ENCODE measurements around the gene DPP6. TPM values are rescaled to one million over a fixed set of nuclear protein-coding genes. Genes with fewer than 3 reads are reported as not detected.

The DPP6 gene
- polyA plus RNA-seq, 1 of the 3 experiments (the other 2 are of a cell fraction): not detected

DNA sequence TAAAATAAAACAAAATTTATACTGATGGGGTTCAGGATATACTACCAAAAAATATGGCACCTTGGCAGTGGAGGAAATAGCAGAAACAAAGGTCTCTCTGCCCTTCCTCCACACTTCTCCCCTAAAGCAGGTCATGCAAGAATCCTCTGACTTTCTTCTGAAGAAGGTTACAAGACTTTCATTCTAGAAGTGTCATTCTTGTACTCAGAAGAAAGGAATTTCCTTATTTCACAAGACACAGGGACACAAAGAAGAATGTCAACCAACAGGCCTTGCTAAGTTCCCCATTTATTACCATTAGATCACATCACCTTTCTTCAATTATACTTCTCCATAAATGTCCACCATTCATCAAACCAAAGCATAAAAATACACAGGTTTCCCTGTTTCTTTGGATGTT lies 480.6 kb downstream of the DPP6 start:
- Histone ChIP-seq H2AFZ (ENCODE audit: low read depth) (no peak overlapping the region), H3K4me2 (no peak overlapping the region), H3K4me1 (ENCODE audit: control insufficient read depth in 1 of 2, insufficient read depth in 2 of 2, low read depth in 1 of 2, low read length in 1 of 2) (no peaks in the 10 kb centered on the region), H3K36me3 (replicated peaks in 1 of 2; ENCODE audit: control insufficient read depth in 1 of 2, insufficient read depth in 2 of 2, low read length in 1 of 2) (peaks cover 0 to 6% of the 10 kb centered on the region in 2 experiments), H3K79me2 (ENCODE audit: insufficient read depth) (no peaks in the 10 kb centered on the region), H3K9me3 (peaks cover 26% of the 10 kb centered on the region), H3K9me2 (peaks cover 9% of the 10 kb centered on the region), H3K9ac (no peak overlapping the region), H3K27ac (ENCODE audit: low read depth in 2 of 2, low read length in 1 of 2) (no peak overlapping the region), H3K27me3 (ENCODE audit: insufficient read depth) (no peaks in the 10 kb centered on the region), H3F3A (replicated peaks; ENCODE audit: insufficient read depth) (no peaks in the 10 kb centered on the region), H3K4me3 (ENCODE audit: low read depth in 2 of 2, low read length in 1 of 2) (no peak overlapping the region), H4K20me1 (ENCODE audit: insufficient read depth) (no peaks in the 10 kb centered on the region)
- TF ChIP-seq FOSL2 (IDR thresholded peaks at IDR 0.05; ENCODE audit: borderline replicate concordance, low read depth): no peak
- TF ChIP-seq CTCF (IDR thresholded peaks at IDR 0.05): no peak
- TF ChIP-seq GATA2 (CRISPR knock-in tag; IDR thresholded peaks at IDR 0.05): no peak
- no peak for TF ChIP-seq EZH2phosphoT487 (IDR thresholded peaks at IDR 0.05; ENCODE audit: borderline replicate concordance, low read depth)
- TF ChIP-seq POLR2AphosphoS5 (IDR thresholded peaks at IDR 0.05; ENCODE audit: low read depth, low read length): no peak
- ChIA-PET CTCF (interaction anchor here (0.9 to 2.3 kb wide), 6 partner anchors 11 to 59 kb away, joined by 3 to 8 read pairs (median 3); no protein-coding TSS in a partner anchor), POLR2A (interaction anchor here (0.8 kb wide), 1 partner anchor 17 kb away, joined by 3 read pairs; no protein-coding TSS in a partner anchor)
- DNase-seq: no peak

DNA sequence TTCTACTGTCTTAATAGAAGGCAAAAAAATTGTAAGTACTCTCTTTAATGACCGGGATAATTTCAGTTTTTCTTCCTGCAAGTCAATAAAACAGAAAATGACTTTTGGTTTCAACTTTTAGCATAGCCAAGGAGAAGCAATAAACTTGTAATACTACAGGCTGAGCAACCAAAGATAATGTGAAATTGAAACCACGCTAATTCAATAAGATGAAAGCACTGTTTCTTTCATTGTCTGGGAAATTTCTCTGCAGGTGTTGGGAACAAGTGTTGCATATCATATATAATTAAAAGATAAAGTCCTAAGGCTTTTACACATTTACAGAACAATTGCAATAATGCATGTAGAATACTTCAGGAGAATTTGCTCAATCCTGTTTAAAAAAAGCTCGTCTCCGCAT lies 488.4 kb downstream of the DPP6 start:
- WGBS (ENCODE audit: low lambda C conversion rate): 36% methylated on average over 4 of the region's 4 CpGs

More for the DNA sequence above, 488.4 kb downstream of the DPP6 start:
- H3K9ac ChIP-seq: no peak overlapping the region
- POLR2A ChIA-PET: no interaction called here
- no peak overlapping the region for H3K4me3 ChIP-seq (ENCODE audit: low read depth in 2 of 2, low read length in 1 of 2)
- no peak overlapping the region for H3K4me2 ChIP-seq
- H3K79me2 ChIP-seq (ENCODE audit: insufficient read depth): no peaks in the 10 kb centered on the region
- H3K9me3 ChIP-seq: no peaks in the 10 kb centered on the region
- CTCF ChIA-PET: interaction anchor here (1.0 kb wide), 1 partner anchor 36 kb away, joined by 3 read pairs; no protein-coding TSS in a partner anchor
- H3K9me2 ChIP-seq: no peaks in the 10 kb centered on the region
- no peaks in the 10 kb centered on the region for H3K27me3 ChIP-seq (ENCODE audit: insufficient read depth)
- H2AFZ ChIP-seq (ENCODE audit: low read depth): no peak overlapping the region
- no peaks in the 10 kb centered on the region for H3F3A ChIP-seq (replicated peaks; ENCODE audit: insufficient read depth)
- no peak for TF ChIP-seq FOXM1 (IDR thresholded peaks at IDR 0.05; ENCODE audit: low read depth)
- TF ChIP-seq EP300 (IDR thresholded peaks at IDR 0.05; ENCODE audit: borderline replicate concordance in 1 of 2, low read depth in 1 of 2, low read length in 1 of 2): no peak
- TF ChIP-seq GABPA (IDR thresholded peaks at IDR 0.05; ENCODE audit: low read depth): no peak
- no peak for TF ChIP-seq REST (IDR thresholded peaks at IDR 0.05; ENCODE audit: low read depth, low read length)
- no peak for TF ChIP-seq SMC3 (IDR thresholded peaks at IDR 0.05; ENCODE audit: low read depth, low read length)
- TF ChIP-seq RAD21 (IDR thresholded peaks at IDR 0.05; ENCODE audit: low read length): no peak
- TF ChIP-seq, protein P1, sequence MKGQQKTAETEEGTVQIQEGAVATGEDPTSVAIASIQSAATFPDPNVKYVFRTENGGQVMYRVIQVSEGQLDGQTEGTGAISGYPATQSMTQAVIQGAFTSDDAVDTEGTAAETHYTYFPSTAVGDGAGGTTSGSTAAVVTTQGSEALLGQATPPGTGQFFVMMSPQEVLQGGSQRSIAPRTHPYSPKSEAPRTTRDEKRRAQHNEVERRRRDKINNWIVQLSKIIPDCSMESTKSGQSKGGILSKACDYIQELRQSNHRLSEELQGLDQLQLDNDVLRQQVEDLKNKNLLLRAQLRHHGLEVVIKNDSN (IDR thresholded peaks at IDR 0.05; ENCODE audit: borderline replicate concordance, low read depth): no peak
- TF ChIP-seq, protein P2, sequence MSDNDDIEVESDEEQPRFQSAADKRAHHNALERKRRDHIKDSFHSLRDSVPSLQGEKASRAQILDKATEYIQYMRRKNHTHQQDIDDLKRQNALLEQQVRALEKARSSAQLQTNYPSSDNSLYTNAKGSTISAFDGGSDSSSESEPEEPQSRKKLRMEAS (IDR thresholded peaks at IDR 0.05; ENCODE audit: low read depth): no peak
- TF ChIP-seq, protein P3, sequence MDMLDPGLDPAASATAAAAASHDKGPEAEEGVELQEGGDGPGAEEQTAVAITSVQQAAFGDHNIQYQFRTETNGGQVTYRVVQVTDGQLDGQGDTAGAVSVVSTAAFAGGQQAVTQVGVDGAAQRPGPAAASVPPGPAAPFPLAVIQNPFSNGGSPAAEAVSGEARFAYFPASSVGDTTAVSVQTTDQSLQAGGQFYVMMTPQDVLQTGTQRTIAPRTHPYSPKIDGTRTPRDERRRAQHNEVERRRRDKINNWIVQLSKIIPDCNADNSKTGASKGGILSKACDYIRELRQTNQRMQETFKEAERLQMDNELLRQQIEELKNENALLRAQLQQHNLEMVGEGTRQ (IDR thresholded peaks at IDR 0.05; ENCODE audit: borderline replicate concordance, low read depth, low read length): no peak
- H3K27ac ChIP-seq (ENCODE audit: low read depth in 2 of 2, low read length in 1 of 2): no peak overlapping the region
- H3K4me1 ChIP-seq (ENCODE audit: control insufficient read depth in 1 of 2, insufficient read depth in 2 of 2, low read depth in 1 of 2, low read length in 1 of 2): peaks cover 0 to 11% of the 10 kb centered on the region in 2 experiments; a peak in 2 of 4 replicates
- no peaks in the 10 kb centered on the region for H4K20me1 ChIP-seq (ENCODE audit: insufficient read depth)
- no peaks in the 10 kb centered on the region for H3K36me3 ChIP-seq (replicated peaks in 1 of 2; ENCODE audit: control insufficient read depth in 1 of 2, insufficient read depth in 2 of 2, low read length in 1 of 2)
- no peak for DNase-seq
